GM08714 (cell line): ENCODE results near the gene VPS26B.

Experiments used
- H3K4me3 ChIP-seq: fragments of 200-500 bp; sonication (Bioruptor generic); 2 replicates; pipeline ENCODE4 v1.5.1; 2014; ENCODE audit warnings: mild to moderate bottlenecking, low read length, inconsistent platforms
- ZNF274 ChIP-seq: IDR thresholded peaks from 2 replicates; pipeline ENCODE4 v1.6.1; 2012; ENCODE audit warnings: mild to moderate bottlenecking, low read depth, low read length

The VPS26B gene

DNA sequence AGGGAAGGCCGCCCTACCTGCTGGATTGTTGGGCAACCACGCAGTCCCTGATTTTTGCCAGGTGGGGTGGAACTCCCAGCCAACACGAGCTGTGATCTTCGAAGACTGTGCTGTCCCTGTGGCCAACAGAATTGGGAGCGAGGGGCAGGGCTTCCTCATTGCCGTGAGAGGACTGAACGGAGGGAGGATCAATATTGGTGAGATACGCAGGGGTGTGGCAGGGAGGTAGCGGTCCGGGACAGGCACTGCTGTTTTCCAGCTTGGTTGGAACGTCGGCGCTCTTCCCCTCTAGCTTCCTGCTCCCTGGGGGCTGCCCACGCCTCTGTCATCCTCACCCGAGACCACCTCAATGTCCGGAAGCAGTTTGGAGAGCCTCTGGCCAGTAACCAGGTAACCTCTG, 36.5 kb downstream of the VPS26B start:
- no peak for TF ChIP-seq ZNF274
- H3K4me3 ChIP-seq, result no peak overlapping the region

DNA sequence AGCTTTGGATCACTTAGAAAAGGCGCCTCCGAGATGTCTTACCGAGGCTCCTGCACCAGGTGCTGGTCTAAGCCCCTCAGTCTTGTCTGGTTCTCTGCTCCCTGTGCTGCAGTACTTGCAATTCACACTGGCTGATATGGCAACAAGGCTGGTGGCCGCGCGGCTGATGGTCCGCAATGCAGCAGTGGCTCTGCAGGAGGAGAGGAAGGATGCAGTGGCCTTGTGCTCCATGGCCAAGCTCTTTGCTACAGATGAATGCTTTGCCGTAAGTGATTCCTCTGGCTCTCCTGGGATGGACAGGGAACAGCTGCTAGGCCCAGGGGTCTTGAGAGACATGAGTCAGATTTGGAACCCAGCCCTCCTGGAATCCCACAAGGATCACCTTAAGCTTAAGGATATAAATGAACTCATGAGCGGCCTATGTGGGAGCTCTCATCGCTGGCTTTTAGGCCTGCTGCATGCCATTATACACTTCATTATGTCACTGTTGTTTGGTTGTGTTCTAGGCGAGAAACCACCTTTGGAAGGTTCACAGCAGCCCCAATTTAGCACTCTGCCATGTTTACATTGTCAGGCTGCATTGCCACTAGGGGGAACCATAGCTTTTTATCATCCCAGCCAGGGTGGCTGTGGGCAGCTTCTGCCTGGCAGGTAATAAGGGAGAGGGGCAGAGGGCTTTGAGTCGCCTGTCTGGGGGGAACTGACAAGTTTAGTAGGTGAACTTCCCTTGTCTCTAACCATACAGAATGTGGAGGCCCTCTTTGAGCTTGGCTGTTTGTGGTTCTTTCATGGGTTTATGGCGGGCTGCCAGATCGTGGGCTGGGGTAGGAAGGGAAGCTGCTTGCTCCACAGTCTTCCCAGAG, 37.4 kb downstream of the VPS26B start:
- no peak for TF ChIP-seq ZNF274
- H3K4me3 ChIP-seq, result no peak overlapping the region

DNA sequence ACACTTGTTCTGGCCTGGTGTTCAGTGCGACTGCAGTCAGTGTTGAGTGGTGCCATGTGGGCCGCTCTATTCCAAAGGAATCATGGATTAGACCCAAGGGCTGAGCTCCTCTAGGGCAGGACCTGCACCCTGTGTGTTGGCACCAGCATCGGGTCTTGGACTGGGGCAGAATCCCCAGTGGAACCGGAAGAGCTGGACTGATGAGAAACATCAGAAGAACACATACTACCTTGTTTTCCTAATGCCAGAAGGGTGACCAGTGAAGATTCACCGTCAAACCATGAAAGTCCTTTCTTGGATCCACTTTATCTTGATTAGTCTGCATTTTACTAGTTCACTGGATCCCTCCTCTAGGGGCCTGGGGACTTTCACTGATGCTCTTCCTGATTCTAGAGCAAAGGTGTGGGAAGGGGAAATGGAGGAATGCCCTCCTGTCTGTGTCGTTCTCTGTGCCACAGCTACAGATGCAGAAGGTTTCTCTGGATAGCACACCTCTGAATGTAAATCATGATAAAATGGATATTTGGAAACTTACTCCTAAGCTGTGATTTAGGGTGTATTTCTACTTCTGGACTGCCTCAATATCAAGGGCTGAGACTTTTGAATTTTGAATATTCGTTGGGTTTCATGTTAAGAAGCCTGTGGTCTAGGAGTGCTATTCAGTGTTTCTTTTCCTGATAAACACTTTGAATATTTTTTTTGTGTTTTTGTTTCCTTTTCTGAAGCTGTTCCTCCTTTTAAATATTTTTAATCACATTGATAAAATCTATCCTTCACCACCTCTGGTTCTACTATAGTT, 40.7 kb downstream of the VPS26B start:
- no peak for TF ChIP-seq ZNF274
- H3K4me3 ChIP-seq, result no peak overlapping the region

DNA sequence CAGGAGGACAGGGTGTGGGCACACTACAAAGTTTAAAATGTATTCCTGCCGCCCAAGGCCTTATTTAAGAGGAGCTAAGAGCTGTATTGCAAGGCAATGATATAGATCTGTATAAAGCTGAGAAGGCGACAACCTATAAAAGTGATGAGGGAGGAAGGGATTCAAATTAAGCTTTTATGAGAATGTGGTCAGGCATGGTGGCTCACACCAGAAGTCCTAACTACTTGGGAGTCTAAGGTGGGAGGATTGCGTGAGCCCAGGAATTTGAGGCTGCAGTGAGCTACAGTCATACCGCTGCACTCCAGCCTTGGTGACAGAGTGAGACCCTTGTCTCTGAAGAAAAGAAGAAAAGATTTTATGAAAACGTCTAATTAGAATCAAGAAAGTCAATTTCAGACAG, 42.0 kb downstream of the VPS26B start:
- no peak overlapping the region for H3K4me3 ChIP-seq
- TF ChIP-seq ZNF274, result no peak

DNA sequence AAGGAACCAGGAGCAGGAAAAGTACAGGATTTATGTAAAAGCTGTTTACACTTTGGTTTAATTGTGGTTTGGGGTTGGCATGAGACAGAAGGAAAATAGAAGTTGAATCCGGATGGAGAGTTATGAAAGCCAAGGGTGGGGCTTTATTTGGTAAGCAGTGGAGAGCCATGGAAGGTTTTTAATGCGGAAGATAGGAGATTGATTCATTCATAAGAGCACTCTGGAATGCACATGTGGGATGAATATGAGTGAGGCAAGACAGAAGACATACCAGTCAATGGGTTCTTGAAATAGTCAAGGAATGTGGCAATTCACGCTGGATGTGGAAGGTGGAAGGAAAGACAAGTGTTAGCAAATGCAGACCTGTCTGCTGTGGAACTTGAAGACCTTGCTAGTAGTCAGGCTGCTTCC, 42.4 kb downstream of the VPS26B start:
- TF ChIP-seq ZNF274, result no peak
- H3K4me3 ChIP-seq, result no peak overlapping the region

DNA sequence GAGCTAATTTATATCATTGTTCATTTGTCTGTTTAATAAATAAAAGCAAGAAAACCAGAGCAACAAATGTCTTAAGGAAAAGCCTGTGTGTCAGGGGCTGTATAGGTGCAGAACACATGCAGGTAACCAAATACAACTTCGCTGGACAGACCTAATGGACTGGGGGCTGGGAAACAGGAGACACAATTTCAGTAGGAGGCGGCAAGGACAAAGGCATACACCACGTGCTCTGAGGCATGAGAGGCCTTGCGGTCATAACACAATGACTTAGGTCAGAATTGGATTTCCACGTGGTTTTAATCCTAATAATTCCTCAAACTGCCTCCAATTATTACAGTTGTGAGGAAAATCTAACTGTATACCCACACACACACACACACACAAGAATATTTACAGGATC, 43.0 kb downstream of the VPS26B start:
- no peak for TF ChIP-seq ZNF274

DNA sequence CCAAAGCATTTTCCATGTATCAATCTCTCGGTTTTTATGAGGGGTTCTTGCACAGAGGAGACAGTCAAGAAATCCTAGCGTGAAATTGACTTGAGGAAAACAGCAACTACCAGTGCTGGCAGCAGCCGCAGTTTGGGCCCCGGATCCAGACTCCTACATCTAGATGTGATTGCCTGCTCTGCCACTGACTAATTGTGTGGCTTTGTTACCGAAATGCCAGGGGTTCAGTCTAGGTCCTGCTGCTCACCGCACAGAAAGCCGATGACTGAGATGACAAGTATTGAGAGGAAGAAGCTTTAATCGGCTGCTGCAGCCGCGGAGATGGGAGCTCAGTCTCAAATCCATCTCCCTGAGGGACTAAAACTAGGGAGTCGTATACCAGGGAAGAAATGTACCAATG, 43.5 kb downstream of the VPS26B start:
- no peak overlapping the region for H3K4me3 ChIP-seq
- no peak for TF ChIP-seq ZNF274

More for the DNA sequence above, 43.0 kb downstream of the VPS26B start:
- H3K4me3 ChIP-seq, result no peak overlapping the region

DNA sequence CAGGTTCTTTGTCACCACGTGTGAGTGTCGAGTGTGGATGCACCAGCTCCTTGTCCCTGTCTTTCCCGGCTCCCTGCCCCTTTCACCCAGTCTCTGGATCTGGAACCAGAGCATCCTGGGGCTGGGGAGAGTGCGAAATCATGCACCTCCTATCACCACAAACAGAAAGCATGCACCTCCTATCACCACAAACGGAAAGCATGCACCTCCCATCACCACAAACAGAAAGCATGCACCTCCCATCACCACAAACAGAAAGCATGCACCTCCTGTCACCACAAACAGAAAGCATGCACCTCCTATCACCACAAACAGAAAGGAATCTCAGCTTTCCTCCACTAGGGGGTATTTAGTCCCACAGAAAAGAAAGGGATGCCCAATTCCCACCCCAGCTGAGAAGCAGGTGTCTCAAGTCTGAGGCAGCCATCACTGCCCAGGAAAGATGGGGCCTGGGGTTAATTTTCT, 45.8 kb downstream of the VPS26B start:
- H3K4me3 ChIP-seq, result no peak overlapping the region
- TF ChIP-seq ZNF274, result no peak

DNA sequence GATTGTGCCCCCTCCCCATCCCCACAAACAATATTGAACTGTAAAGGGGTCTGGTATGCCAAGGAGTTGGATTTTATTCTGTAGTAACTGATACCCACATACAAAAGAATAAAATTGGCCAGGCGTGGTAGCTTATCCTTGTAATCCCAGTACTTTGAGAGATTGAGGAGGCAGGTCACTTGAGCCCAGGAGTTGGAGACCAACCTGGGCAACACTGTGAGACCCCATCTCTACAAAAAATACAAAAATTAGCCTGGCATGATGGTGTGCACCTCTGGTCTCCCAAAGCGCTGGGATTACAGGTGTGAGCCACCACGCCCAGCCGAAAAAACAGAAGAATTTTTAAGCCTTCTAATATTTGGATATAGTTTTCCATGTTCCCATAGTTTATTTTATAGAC, 47.5 kb downstream of the VPS26B start:
- TF ChIP-seq ZNF274, result no peak
- H3K4me3 ChIP-seq, result no peak overlapping the region

DNA sequence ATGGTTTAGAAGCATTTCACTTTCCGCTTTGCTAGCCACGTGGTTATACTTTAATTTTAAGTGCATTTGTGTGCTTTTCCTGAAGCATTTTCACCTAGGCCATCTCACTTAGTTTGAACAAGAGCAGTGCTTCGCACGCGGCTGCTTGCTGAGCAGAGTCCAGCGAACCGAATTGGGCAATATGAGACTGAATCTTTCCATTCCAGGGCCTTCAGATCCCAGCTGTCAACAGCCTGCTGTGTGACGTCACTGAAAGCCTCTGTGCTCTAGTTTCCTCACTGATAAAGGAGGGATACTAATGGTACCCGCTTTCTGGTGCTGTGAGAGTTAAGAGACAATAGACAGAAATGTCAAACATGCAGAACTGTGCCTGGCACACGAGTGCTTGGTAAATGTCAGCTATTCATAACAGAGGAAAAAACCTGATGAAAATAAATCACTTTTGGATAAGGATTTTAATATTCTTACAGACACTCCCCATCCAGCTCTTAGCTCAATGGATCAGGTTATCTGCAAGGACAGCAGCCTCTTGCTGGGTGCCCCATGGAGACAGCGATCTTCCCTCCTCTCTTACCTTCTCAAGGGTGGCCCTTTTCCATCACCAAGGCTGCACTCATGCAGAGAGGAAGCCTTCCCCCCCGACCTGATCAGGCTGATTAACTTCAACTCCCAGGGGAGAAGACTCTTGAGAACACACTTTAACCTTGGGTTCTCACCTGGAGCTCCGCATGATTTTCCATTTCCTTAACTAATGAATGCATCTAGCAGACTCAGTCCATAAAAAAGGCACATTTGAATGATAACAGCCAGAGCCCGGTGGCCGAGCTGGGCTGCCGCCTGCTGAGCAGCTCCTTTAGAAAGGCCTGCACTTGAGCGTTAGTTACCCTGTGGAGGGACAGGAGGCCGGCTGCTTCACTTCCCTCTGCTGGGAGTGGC, 48.2 kb downstream of the VPS26B start:
- H3K4me3 ChIP-seq, result no peak overlapping the region
- no peak for TF ChIP-seq ZNF274

DNA sequence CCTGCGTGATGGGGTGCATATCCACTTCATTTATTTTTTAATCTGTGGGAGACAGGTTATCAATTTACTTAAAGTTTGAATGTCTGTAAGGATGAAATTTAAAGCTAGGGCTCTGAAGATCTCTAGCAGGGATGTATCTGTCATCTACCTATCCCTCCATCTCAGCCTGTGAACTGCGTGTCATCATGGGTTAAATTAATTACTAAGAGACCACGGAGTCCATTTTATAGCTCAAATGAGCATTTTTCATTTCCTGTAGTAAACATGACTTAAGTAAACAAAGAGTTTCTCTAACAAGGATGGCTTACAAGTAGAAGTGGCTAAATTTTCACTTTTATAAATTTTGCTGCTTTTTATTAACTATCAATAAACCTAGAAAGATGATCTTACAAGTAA, 48.8 kb downstream of the VPS26B start:
- no peak for TF ChIP-seq ZNF274
- no peak overlapping the region for H3K4me3 ChIP-seq

DNA sequence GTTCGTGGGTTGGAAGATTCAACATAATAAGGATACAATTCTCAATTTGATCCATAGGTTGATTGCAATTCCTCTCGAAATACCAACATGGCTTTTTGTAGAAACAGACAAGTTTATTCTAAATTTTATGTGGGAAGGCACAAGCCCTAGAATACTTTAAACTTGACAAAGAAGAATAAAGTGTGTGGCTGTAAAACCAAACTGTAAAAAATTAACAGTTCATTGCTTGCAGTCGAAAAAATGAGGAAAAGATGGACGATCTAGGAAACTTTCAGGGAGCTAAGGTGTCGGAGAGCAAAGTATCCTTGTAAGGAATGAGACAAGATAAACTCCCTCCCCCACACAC, 50.7 kb downstream of the VPS26B start:
- H3K4me3 ChIP-seq, result peak overlapping the region; percentile 2; the same call in 1 of the 2 replicates

DNA sequence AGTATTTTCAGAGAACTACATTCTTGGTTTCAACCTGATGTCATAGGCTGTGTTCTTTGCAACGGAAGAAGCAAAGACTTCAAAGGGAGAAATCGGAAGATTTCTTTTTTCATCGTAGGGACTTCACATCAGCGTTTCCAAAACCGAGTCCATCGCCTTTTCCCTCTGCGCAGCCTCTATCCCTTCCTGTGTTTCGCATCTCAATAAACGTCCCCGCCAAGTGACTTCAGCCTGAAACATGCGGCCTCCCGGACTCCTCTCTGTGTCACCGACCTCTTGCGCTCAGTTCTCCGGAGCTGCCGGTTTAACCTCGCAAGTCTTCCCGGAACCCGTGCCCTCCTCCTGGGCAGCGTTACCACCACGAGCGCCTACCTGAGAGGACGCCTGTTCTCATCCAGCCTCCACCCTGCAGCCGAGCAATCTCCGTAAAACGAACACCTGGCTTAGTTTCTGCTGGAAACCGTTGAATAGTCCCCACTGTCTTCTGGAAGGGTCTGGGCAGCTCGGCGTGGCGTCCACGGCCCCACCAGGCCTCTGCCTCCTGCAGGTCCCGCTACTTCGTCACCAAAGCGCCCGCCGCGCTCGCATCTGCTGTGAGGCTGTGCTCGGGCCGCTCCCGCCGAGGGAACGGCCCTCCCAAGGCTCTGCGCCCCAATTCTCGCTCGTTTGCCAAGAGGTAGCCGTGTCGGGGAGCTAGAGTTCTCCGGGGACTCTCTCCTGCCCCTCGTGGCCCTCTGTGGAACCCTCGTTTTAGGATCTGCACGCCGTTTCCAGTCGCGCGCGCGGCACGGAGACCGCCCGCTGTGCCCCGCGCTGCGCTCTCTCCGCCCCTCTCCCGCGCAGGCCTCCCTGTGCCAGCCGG, 51.3 kb downstream of the VPS26B start, which contains the start of gene GLB1L3:
Gene GLB1L3, plus strand, starts transcription at position 846 of the 862 bp plus-strand sequence. CDS start 362 bp downstream, outside the sequence.
- no peak for TF ChIP-seq ZNF274
- H3K4me3 ChIP-seq, result peak within 1 kb of the TSS; percentile 2

More for the DNA sequence above, 50.7 kb downstream of the VPS26B start:
- no peak for TF ChIP-seq ZNF274
